GM23338 (cell line): ENCODE results near the gene CERS5. TPM values are rescaled to one million over a fixed set of nuclear protein-coding genes. Genes with fewer than 3 reads are reported as not detected.

Source experiments
- ETS1 ChIP-seq: IDR thresholded peaks from 2 replicates; pipeline ENCODE4 v1.6.1; 2016; ENCODE audit warnings: antibody characterized with exemption
- EZH2 ChIP-seq: fragments of 200-600 bp; sonication (generic); IDR thresholded peaks from one replicate; pipeline ENCODE4 v1.8.0; 2017; ENCODE audit warnings: antibody characterized with exemption, mild to moderate bottlenecking, low read depth; ENCODE audit not compliant: unreplicated experiment
- EZH2phosphoT487 ChIP-seq: fragments of 200-600 bp; sonication (generic); IDR thresholded peaks from one replicate; pipeline ENCODE4 v1.8.1; 2018; ENCODE audit warnings: antibody characterized with exemption; ENCODE audit not compliant: unreplicated experiment
- JUNB ChIP-seq: IDR thresholded peaks from one replicate; pipeline ENCODE4 v1.6.1; 2016; ENCODE audit warnings: antibody characterized with exemption; ENCODE audit not compliant: unreplicated experiment
- POLR2AphosphoS5 ChIP-seq: IDR thresholded peaks from 2 replicates; pipeline ENCODE4 v1.6.1; 2016; ENCODE audit warnings: antibody characterized with exemption, low read depth
- REST ChIP-seq: IDR thresholded peaks from one replicate; pipeline ENCODE4 v1.6.1; 2018; ENCODE audit warnings: antibody characterized with exemption; ENCODE audit not compliant: unreplicated experiment
- ZNF114 ChIP-seq: fragments of 250-450 bp; sonication (Bioruptor Pico); IDR thresholded peaks from 2 replicates; pipeline ENCODE4 v1.5.0; 2020; ENCODE audit warnings: mild to moderate bottlenecking, moderate library complexity
- ZNF462 ChIP-seq: fragments of 250-450 bp; sonication (Bioruptor Pico); IDR thresholded peaks from 2 replicates; pipeline ENCODE4 v1.5.0; 2020; ENCODE audit warnings: mild to moderate bottlenecking, moderate library complexity
- polyA plus RNA-seq: library from polyadenylated mRNA; unstranded; fragments of >200 nt; fragmentation: Nextera tagmentation; extraction: Ambion mirVana; gene quantifications from 2 replicates; pipeline ENCODE4 v1.2.1, GENCODE V29; 2016
- total RNA-seq: library from RNA; depleted of rRNA; stranded (reverse); fragments of >200 nt; shearing (Covaris generic); gene quantifications from 2 replicates; pipeline ENCODE4 v1.2.3, GENCODE V29; 2014

Gene CERS5
- total and polyA plus RNA-seq, 2 experiments from 2014 or later, result 42.7 to 56.5 TPM

GRCh38 chr12:50192908-50193307 is 25.7 kb upstream of the CERS5 start (continued):
- TF ChIP-seq ZNF462 (no peak), EZH2 (no peak), ETS1 (no peak), EZH2phosphoT487 (no peak), POLR2AphosphoS5 (no peak), ZNF114 (CRISPR knock-in tag) (no peak), JUNB (no peak), REST (no peak)
